Heart right ventricle (tissue), 16 donors: Measurements from ENCODE around the gene CENPP. TPM values are rescaled to one million over a fixed set of nuclear protein-coding genes. Genes with fewer than 3 reads are reported as not detected.

Experiments
- ATAC-seq, 8 donors: fragments of 200-7000 bp; cut with Tn5 transposase; one replicate each; pipeline ENCODE4 v1.9.1; 2020; ENCODE audit warnings: mild to moderate bottlenecking in 8 of 8, moderate library complexity in 8 of 8, moderate number of reproducible peaks in 1 of 8
- DNase-seq, 2 donors: peaks; one replicate each; pipeline ENCODE4 v3.0.0-alpha.2; 2020
- H3K27ac ChIP-seq, 10 donors: fragments of 200-600 bp; sonication (generic) in 2 of 10; one replicate each; pipeline versions ENCODE4 v1.5.0 to v1.8.0; 2020 to 2022; ENCODE audit warnings: mild to moderate bottlenecking in 3 of 10
- H3K27me3 ChIP-seq, 7 donors: fragments of 200-600 bp; one replicate each; pipeline ENCODE4 v1.8.0; 2021 to 2022; ENCODE audit warnings: mild to moderate bottlenecking in 2 of 7
- H3K36me3 ChIP-seq, 9 donors: fragments of 200-600 bp; sonication (generic) in 1 of 9; one replicate each; pipeline versions ENCODE4 v1.5.0 to v1.8.0; 2020 to 2022; ENCODE audit warnings: mild to moderate bottlenecking in 2 of 9
- H3K4me1 ChIP-seq, 9 donors: fragments of 200-600 bp; sonication (generic) in 1 of 9; one replicate each; pipeline versions ENCODE4 v1.5.0 to v1.8.0; 2020 to 2022; ENCODE audit warnings: mild to moderate bottlenecking in 4 of 9
- H3K4me3 ChIP-seq, 10 donors: fragments of 200-600 bp; sonication (generic) in 2 of 10; one replicate each; pipeline versions ENCODE4 v1.5.0 to v1.8.0; 2020 to 2022; ENCODE audit warnings: mild to moderate bottlenecking in 7 of 10, moderate library complexity in 2 of 10
- H3K9me3 ChIP-seq, 11 donors: fragments of 200-600 bp in 10 of 11; sonication (generic) in 2 of 11; one replicate each; pipeline versions ENCODE4 v1.5.0 to v1.8.0; 2013 to 2022; ENCODE audit warnings: mild to moderate bottlenecking in 2 of 11, control low read depth in 1 of 11, moderate library complexity in 1 of 11
- WGBS, 2 donors: extraction: QIAGEN DNeasy Blood & Tissue Kit; methylation state at CpG; one replicate each; pipeline ENCODE4 v1.1.7; 2013; ENCODE audit warnings: inconsistent platforms in 1 of 2; 5-methylcytosine and 5-hydroxymethylcytosine counted together
- intact Hi-C, 10 donors: fragments of 100-400 bp; cut with DNase I; formaldehyde crosslinking; loops; one replicate each; pipeline versions ENCODE4 v1.11.1 to v1.14.2; 2022
- polyA plus RNA-seq, 2 donors: library from polyadenylated mRNA; stranded (reverse); fragments of 200-250 nt; gene quantifications; one replicate each; pipeline ENCODE4 v1.2.3, GENCODE V29; 2013
- total RNA-seq, 10 donors: library from RNA; stranded (reverse); fragmentation: NEBNext Ultra II Directional in 3 of 10; extraction: Animal tissue kit (Norgen Biotek cat#: 25700) in 3 of 10; gene quantifications; one replicate each; pipeline versions ENCODE4 v1.2.1 to v1.2.4, GENCODE V29; 2021 to 2023
- TF ChIP-seq, protein P1 (sequence below), 9 donors: fragments of 200-600 bp; sonication (generic) in 2 of 9; IDR thresholded peaks; one replicate each; pipeline versions ENCODE4 v1.5.0 to v1.8.0; 2021 to 2022; ENCODE audit warnings: antibody characterized with exemption in 9 of 9, mild to moderate bottlenecking in 5 of 9, moderate library complexity in 1 of 9
- donor health status: Arrhythmogenic right ventricular cardiomyopathy.
- donor health status: ischemic (EF 13 %, LVEDD 7.1; RV severe dilation, severe dysfunction).
- donor health status: healthy with polysubstance abuse.
- donor health status: DM: no; HTN: yes; CAD: no.
- donor health status: DM: no; HTN: no; CAD: no.
- donor health status: ischemic (EF 25% LVEDD 6.9; RV normal size, moderate dysfunction).
- donor health status: ischemic (EF 25% LVEDD 5.7; RV mildly dilated, moderate dysfunction).
- donor health status: healthy.
- donor health status: DM: yes; HTN: yes; CAD: no.
- donor health status: Ischemic cardiomyopathy.
- donor health status: ischemic (EF 35%, LVEDD 5.7; RV mildly dilated, moderate dysfunction).
- donor health status: nonischemic (EF 11% LVEDD 7.7; RV severe dilation, severe dysfunction).
- donor health status: DM: yes; HTN: yes; CAD: no.
- donor health status: PGD.
- donor health status: ischemic (EF 29% LVEDD 5.4; RV normal size, mild dysfunction).
- donor health status: nonischemic (EF 23%, LVEDD 6.1; RV moderate dilation, normal function).

Gene CENPP
- total and polyA plus RNA-seq, 12 donors = 1.3 to 5.2 (median 2.8) TPM

DNA sequence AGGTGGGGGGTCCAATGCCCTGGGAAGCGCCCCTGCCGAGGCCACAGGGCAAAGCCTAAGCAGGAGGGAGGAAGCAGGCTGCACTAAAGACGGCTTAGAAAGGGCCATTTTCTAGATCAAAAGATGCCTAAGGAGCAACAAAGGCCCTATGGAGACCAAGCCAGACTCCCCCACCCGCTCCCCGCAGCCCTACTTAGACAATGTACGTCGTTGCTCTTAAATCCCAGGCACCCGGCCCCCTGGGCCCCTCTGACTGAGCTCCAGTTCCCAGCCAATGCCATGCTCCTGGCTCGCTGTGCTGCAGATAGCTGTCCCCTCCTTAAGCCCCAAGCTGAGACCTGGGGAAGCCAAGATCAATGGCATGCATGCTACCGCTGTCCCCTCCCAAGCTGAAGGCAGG, 333.8 kb downstream of the CENPP start:
- ATAC-seq = no peak
- no peaks in the 10 kb centered on the region for H3K27me3 ChIP-seq
- H3K36me3 ChIP-seq = peaks cover 0 to 61% (median 4%) of the 10 kb centered on the region in 9 donors
- TF ChIP-seq, protein P1, sequence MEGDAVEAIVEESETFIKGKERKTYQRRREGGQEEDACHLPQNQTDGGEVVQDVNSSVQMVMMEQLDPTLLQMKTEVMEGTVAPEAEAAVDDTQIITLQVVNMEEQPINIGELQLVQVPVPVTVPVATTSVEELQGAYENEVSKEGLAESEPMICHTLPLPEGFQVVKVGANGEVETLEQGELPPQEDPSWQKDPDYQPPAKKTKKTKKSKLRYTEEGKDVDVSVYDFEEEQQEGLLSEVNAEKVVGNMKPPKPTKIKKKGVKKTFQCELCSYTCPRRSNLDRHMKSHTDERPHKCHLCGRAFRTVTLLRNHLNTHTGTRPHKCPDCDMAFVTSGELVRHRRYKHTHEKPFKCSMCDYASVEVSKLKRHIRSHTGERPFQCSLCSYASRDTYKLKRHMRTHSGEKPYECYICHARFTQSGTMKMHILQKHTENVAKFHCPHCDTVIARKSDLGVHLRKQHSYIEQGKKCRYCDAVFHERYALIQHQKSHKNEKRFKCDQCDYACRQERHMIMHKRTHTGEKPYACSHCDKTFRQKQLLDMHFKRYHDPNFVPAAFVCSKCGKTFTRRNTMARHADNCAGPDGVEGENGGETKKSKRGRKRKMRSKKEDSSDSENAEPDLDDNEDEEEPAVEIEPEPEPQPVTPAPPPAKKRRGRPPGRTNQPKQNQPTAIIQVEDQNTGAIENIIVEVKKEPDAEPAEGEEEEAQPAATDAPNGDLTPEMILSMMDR (IDR thresholded peaks at IDR 0.05) = no peak
- no peak for DNase-seq
- H3K27ac ChIP-seq = no peak overlapping the region
- no peak overlapping the region for H3K4me3 ChIP-seq
- WGBS, 2 donors = 81 to 87% methylated on average over 10 of the region's 10 CpGs
- intact Hi-C loops = no loop called here
- H3K9me3 ChIP-seq = no peaks in the 10 kb centered on the region
- peaks cover 2 to 32% (median 12%) of the 10 kb centered on the region in 9 donors for H3K4me1 ChIP-seq

DNA sequence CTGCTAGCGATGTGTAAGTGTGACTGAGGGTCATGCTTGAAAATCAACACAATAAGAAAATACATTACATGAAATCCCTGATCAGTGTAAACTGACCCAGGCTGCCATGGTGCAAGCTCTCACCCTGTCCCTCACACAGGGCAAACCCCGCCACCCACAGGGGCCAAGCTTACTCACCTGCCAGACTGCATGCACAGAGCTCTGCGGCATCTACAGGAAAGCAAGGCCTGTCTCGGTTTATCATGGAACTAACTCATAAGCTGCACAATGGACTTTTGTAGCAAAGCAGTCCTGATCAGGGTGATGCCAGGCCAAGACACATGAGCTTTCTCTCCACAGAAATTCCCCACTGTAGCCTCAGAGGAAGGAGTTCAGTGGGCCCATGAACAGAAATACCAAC, 334.5 kb downstream of the CENPP start:
- H3K27me3 ChIP-seq = no peaks in the 10 kb centered on the region
- peaks cover 8 to 30% (median 12%) of the 10 kb centered on the region in 9 donors for H3K4me1 ChIP-seq
- H3K4me3 ChIP-seq = no peak overlapping the region
- TF ChIP-seq, protein P1 (IDR thresholded peaks at IDR 0.05) = no peak
- 88 to 91% methylated on average over 4 of the region's 4 CpGs for WGBS, 2 donors
- DNase-seq = no peak
- H3K36me3 ChIP-seq = peaks cover 0 to 55% (median 4%) of the 10 kb centered on the region in 9 donors
- ATAC-seq = no peak
- intact Hi-C loops = no loop called here
- no peaks in the 10 kb centered on the region for H3K9me3 ChIP-seq
- H3K27ac ChIP-seq = no peak overlapping the region

DNA sequence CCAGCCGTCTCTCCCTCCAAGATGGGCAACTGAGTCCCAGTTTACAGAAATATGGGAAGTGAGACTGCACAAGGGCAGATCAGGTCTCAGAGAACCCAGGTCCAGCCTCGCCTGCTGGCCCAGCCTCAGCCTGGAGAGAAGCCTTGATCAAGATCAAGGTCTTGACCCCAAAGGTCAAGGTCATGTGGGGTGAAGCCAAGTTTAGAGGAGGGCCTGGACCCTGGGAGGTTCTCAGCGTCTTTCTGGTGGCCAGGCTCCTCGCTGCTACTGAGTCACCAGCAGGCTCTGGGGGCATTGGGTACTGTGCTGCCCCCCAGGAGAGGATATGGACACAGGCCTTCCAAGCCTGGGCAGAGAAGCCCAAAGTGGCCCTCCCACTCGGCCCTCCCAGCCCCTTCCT, 335.4 kb downstream of the CENPP start:
- ATAC-seq (no peak), DNase-seq (no peak)
- Histone ChIP-seq H3K27me3 (no peaks in the 10 kb centered on the region), H3K36me3 (peaks cover 0 to 50% (median 4%) of the 10 kb centered on the region in 9 donors), H3K4me3 (no peak overlapping the region), H3K4me1 (peaks cover 8 to 28% (median 18%) of the 10 kb centered on the region in 9 donors), H3K27ac (no peak overlapping the region), H3K9me3 (no peaks in the 10 kb centered on the region)
- 89 to 90% methylated on average over 5 of the region's 5 CpGs for WGBS, 2 donors
- intact Hi-C loops = no loop called here
- TF ChIP-seq, protein P1 (IDR thresholded peaks at IDR 0.05) = no peak

DNA sequence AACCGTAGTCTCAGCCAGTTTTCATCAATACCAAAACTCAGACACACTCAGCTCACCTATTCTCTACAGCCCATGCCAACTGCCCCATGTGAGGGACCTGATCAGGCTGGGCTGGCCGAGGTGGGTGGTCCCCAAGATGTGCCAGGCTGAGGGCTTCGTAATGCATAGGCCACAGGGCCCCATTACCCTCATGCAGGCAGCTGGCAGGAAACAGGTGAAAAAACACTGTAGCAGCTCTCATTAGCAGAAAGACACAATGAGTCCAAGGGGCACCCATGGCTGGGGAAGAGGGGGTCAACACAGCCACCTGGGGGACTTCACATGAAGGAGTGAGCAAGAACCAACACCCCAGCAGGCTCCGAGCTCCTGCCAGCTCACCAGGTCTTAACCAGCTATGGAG, 336.0 kb downstream of the CENPP start:
- 93 to 94% methylated on average over 4 of the region's 4 CpGs for WGBS, 2 donors
- Histone ChIP-seq H3K4me3 (no peak overlapping the region), H3K9me3 (no peaks in the 10 kb centered on the region), H3K4me1 (peaks cover 8 to 34% (median 25%) of the 10 kb centered on the region in 9 donors), H3K27me3 (no peaks in the 10 kb centered on the region), H3K27ac (no peak overlapping the region), H3K36me3 (peaks cover 0 to 50% (median 4%) of the 10 kb centered on the region in 9 donors)
- intact Hi-C loops = no loop called here
- ATAC-seq (no peak), DNase-seq (no peak)
- TF ChIP-seq, protein P1 (IDR thresholded peaks at IDR 0.05) = no peak
